B cell (primary cell): Measurements from ENCODE around the gene KHDC4. TPM values are rescaled to one million over a fixed set of nuclear protein-coding genes. Genes with fewer than 3 reads are reported as not detected.
A peak's percentile ranks its signal among the peaks of the same experiment; 100 is the strongest.

ENCODE experiments used
- ATAC-seq: fragments of 200-7000 bp; cut with Tn5 transposase; one replicate; pipeline ENCODE4 v1.10.0; 2021; ENCODE audit warnings: low read depth, mild to moderate bottlenecking, moderate number of reproducible peaks, moderate library complexity
- CTCF ChIA-PET: fragments of 350-600 bp; sonication (Branson Sonifier 250); formaldehyde crosslinking; loops from one replicate; lab custom pipeline; 2021; ENCODE audit warnings: antibody characterized with exemption, inconsistent platforms; lab: Charles Lee
- POLR2A ChIA-PET: fragments of 350-600 bp; sonication (Branson Sonifier 250); formaldehyde crosslinking; loops from one replicate; lab custom pipeline; 2021; ENCODE audit warnings: antibody characterized with exemption; lab: Charles Lee
- DNase-seq: peaks from one replicate; pipeline ENCODE4 v3.0.0; 2013
- H2AFZ ChIP-seq: 2 replicates; pipeline ENCODE4 v1.6.1; 2012; ENCODE audit warnings: mild to moderate bottlenecking, low read depth, low read length; ENCODE audit not compliant: insufficient read depth, poor library complexity, severe bottlenecking
- H3K27ac ChIP-seq, 2 donors: 1 replicate in 1 of 2; 2 replicates in 1 of 2; pipeline ENCODE4 v1.5.1; 2012 to 2013; ENCODE audit warnings: low read length in 2 of 2, mild to moderate bottlenecking in 2 of 2, moderate library complexity in 1 of 2
- H3K27me3 ChIP-seq, 4 experiments: fragments of 200-600 bp in 1 of 4; sonication (generic) in 1 of 4; replicated peaks in 1 of 4; 1 replicate in 2 of 4; 2 replicates in 2 of 4; pipeline versions ENCODE4 v1.6.1 to v1.7.0; 2013 to 2016; ENCODE audit warnings: low read length in 3 of 4, mild to moderate bottlenecking in 2 of 4, mixed read lengths in 1 of 4, moderate library complexity in 1 of 4; ENCODE audit not compliant: insufficient read depth in 4 of 4, control insufficient read depth in 3 of 4; ENCODE audit errors: control extremely low read depth in 1 of 4
- H3K36me3 ChIP-seq, 2 experiments: replicated peaks in 1 of 2; 1 replicate in 1 of 2; 2 replicates in 1 of 2; pipeline versions ENCODE4 v1.6.1 to v1.7.1; 2013; ENCODE audit warnings: low read length in 1 of 2; ENCODE audit not compliant: insufficient read depth in 2 of 2, control insufficient read depth in 1 of 2; ENCODE audit errors: control extremely low read depth in 1 of 2, extremely low read depth in 1 of 2
- H3K4me1 ChIP-seq, 2 donors: fragments of 200-600 bp in 1 of 2; sonication (generic) in 1 of 2; 1 replicate in 1 of 2; 2 replicates in 1 of 2; pipeline versions ENCODE4 v1.5.1 to v1.6.1; 2013 to 2017; ENCODE audit warnings: low read length in 2 of 2; ENCODE audit not compliant: control insufficient read depth in 2 of 2, insufficient read depth in 2 of 2
- H3K4me2 ChIP-seq: replicated peaks from 2 replicates; pipeline ENCODE3; 2012; ENCODE audit warnings: mild to moderate bottlenecking, low read depth, low read length; ENCODE audit not compliant: poor library complexity, severe bottlenecking
- H3K4me3 ChIP-seq, 5 experiments: fragments of 200-600 bp in 1 of 5; sonication (generic) in 1 of 5; 1 replicate in 3 of 5; 2 replicates in 2 of 5; pipeline versions ENCODE4 v1.5.1 to v1.7.0; 2011 to 2016; ENCODE audit warnings: low read length in 4 of 5, mild to moderate bottlenecking in 4 of 5, low read depth in 2 of 5, control low read depth in 1 of 5, moderate library complexity in 1 of 5; ENCODE audit not compliant: insufficient read depth in 1 of 5; ENCODE audit errors: control extremely low read depth in 1 of 5, extremely low read depth in 1 of 5
- H3K79me2 ChIP-seq: fragments of 200-600 bp; sonication (generic); one replicate; pipeline ENCODE4 v1.6.0; 2016; ENCODE audit warnings: low read length; ENCODE audit not compliant: control insufficient read depth, insufficient read depth
- H3K9ac ChIP-seq: fragments of 200-600 bp; sonication (generic); 2 replicates; pipeline ENCODE4 v1.6.1; 2017; ENCODE audit warnings: mild to moderate bottlenecking, low read length, moderate library complexity
- H3K9me3 ChIP-seq, 3 donors: one replicate each; pipeline versions ENCODE4 v1.6.1 to v1.7.1; 2013; ENCODE audit warnings: low read length in 2 of 3; ENCODE audit not compliant: control insufficient read depth in 2 of 3, insufficient read depth in 1 of 3; ENCODE audit errors: control extremely low read depth in 1 of 3
- H4K20me1 ChIP-seq: 2 replicates; pipeline ENCODE4 v1.6.0; 2012; ENCODE audit warnings: mild to moderate bottlenecking, low read length; ENCODE audit not compliant: insufficient read depth, control insufficient read depth, poor library complexity, severe bottlenecking
- H3K27ac Mint-ChIP-seq: one replicate; pipeline ENCODE4 v1.8.0; 2021; ENCODE audit warnings: mixed read lengths
- H3K27me3 Mint-ChIP-seq: one replicate; pipeline ENCODE4 v1.8.0; 2021; ENCODE audit warnings: mixed read lengths
- H3K4me1 Mint-ChIP-seq: one replicate; pipeline ENCODE4 v1.8.0; 2021; ENCODE audit warnings: mixed read lengths
- H3K4me3 Mint-ChIP-seq: one replicate; pipeline ENCODE4 v1.8.0; 2021; ENCODE audit warnings: mixed read lengths
- H3K9me3 Mint-ChIP-seq: one replicate; pipeline ENCODE4 v1.8.0; 2022; ENCODE audit warnings: mixed read lengths; ENCODE audit not compliant: insufficient read depth
- CTCF ChIP-seq: fragments of 200-600 bp; IDR thresholded peaks from one replicate; pipeline ENCODE4 v1.8.0; 2022; ENCODE audit warnings: antibody characterized with exemption, mild to moderate bottlenecking
- EZH2 ChIP-seq: IDR thresholded peaks from 2 replicates; pipeline ENCODE4 v1.6.1; 2012; ENCODE audit warnings: borderline replicate concordance, low read depth, mild to moderate bottlenecking, moderate library complexity, low read length; ENCODE audit not compliant: insufficient read depth, poor library complexity, severe bottlenecking
- WGBS: methylation state at CpG from one replicate; pipeline ENCODE4 v1.1.5; 2013; ENCODE audit warnings: missing lambda C conversion rate; ENCODE audit not compliant: insufficient coverage; 5-methylcytosine and 5-hydroxymethylcytosine counted together
- intact Hi-C: fragments of 100-400 bp; cut with micrococcal nuclease; formaldehyde crosslinking; loops from one replicate; pipeline ENCODE4 v1.10.0; 2022
- polyA plus RNA-seq: library from polyadenylated mRNA; depleted of rRNA; stranded (reverse); fragments of >200 nt; gene quantifications from 2 replicates; pipeline ENCODE4 v1.2.3, GENCODE V29; 2012
- total RNA-seq, 2 donors: library from RNA; stranded (reverse); fragments of 120-200 nt in 1 of 2; gene quantifications; 1 replicate in 1 of 2; 2 replicates in 1 of 2; pipeline versions ENCODE4 v1.2.3 to v1.2.4, GENCODE V29; 2013 to 2022

KHDC4 gene
- total and polyA plus RNA-seq, 2 donors (not counting 1 experiment from before 2014, with no cell fraction given), result 51.3 to 122 TPM

GRCh38 chr1:155981266-155982088, 47.3 kb upstream of the KHDC4 start:
- peak overlapping the region; percentile 76 to 93 (median 81) for H3K4me3 ChIP-seq
- no peaks in the 10 kb centered on the region for H3K9me3 ChIP-seq
- H3K9me3 Mint-ChIP-seq, result no peaks in the 10 kb centered on the region
- H3K27me3 Mint-ChIP-seq, result no peaks in the 10 kb centered on the region
- H3K27ac ChIP-seq, result peak overlapping the region; percentile 70 to 91
- peaks cover 55 to 65% of the 10 kb centered on the region in 2 donors for H3K4me1 ChIP-seq
- H3K4me2 ChIP-seq, result peak overlapping the region; percentile 93
- WGBS, result 8% methylated on average over 4 of the region's 6 CpGs
- no peaks in the 10 kb centered on the region for H3K36me3 ChIP-seq
- ATAC-seq, result peak; percentile 53
- peak overlapping the region; percentile 95 for H3K4me3 Mint-ChIP-seq
- peaks cover 69% of the 10 kb centered on the region for H3K4me1 Mint-ChIP-seq
- H3K9ac ChIP-seq, result peak overlapping the region; percentile 89
- no peaks in the 10 kb centered on the region for H3K27me3 ChIP-seq
- intact Hi-C loops, result loop anchor here (1.0 kb wide), 2 partner anchors 8 to 21 kb away; no protein-coding TSS in a partner anchor
- H2AFZ ChIP-seq, result peak overlapping the region; percentile 21
- H3K27ac Mint-ChIP-seq, result peak overlapping the region; percentile 94
- DNase-seq, result peak; percentile 78
- peaks cover 17% of the 10 kb centered on the region for H4K20me1 ChIP-seq
- no peak for TF ChIP-seq EZH2
- TF ChIP-seq CTCF, result no peak
- peaks cover 93% of the 10 kb centered on the region for H3K79me2 ChIP-seq
- CTCF ChIA-PET, result interaction anchor here (0.7 to 12.2 kb wide), 12 partner anchors 9 to 47 kb away, joined by 3 to 206 read pairs (median 4); partner anchors contain the start of genes KHDC4 and RXFP4
- POLR2A ChIA-PET, result interaction anchor here (0.6 to 4.8 kb wide), 9 partner anchors 11 to 43 kb away, joined by 3 to 44 read pairs (median 5); no protein-coding TSS in a partner anchor
